GM19395 (cell line): ENCODE results near the gene MYO18B.

Experiments
- ATAC-seq: cut with Tn5 transposase; IDR thresholded peaks from one replicate; pipeline ENCODE4 v1.9.1; 2021; ENCODE audit warnings: mild to moderate bottlenecking, moderate library complexity; ENCODE audit not compliant: unreplicated experiment

MYO18B gene

DNA sequence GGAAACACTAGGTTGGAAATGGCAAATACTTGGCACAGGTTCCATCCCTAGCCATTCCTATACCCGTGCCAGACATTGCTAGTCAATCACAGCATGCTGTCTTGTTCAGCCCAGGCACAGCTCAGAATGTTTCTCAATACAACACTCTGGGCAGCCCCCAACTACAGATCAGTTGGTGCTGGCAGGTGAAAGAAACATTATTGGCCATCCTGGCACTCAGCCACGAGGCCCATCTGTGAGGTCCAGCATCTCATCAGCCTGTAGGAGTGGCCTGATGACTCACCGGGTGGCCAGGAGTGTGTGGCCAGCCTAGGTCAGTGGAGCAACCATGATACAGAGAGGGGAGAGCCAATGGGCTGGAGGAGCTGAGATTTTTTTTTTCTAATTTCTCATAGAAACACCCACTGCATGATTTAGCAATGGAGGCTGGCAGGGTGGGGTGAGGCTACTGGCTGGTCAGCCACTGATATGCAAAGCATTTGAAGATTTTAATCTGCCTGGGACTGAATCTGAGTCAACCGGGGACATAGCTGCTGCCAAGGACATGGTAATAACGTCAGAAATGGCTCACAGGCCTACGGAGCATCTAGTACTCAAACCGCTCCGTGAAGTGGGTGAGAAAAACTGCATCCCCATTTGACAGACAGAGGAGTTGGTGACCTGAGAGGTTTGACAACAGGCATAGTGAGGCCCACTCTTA, 5.4 kb downstream of the MYO18B start:
- no peak for ATAC-seq

DNA sequence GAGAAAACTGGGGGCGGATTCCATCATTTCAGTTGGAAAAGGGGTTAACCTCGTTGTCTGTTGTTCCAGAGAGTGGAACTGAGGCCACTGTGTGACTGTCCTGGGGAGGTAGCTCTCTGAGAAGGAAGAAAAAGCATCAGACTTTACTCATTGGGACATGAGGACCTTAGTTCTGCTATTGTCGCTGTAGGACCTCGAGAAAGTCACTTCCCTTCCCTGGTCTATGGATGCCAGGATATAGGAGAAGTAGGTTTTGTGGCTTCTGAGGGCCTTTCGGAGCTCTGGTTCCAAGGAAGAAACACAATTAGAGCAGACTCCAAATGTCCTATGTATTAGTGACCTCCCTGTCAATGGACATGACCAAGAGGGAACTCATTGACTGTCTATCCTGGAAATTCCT, 6.2 kb downstream of the MYO18B start:
- no peak for ATAC-seq

DNA sequence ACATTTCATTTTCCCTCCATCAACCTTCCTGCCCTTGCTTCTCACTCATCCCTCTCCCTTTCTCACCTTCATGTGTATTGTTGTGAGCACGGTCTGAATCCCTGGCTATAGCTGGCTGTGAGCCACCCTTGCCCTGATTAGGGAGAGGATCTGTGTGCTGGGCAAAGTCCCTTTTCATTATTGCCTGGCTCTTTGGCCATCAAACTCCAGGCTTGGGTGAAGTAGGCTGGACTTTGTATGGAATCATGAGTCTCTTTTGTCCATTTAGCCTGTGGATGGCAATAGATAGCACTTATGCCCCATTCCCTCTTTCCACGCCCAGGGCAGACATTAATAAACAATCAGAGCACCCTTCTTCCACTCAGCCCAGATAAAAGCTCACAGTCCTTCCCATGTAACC, 6.7 kb downstream of the MYO18B start:
- no peak for ATAC-seq

DNA sequence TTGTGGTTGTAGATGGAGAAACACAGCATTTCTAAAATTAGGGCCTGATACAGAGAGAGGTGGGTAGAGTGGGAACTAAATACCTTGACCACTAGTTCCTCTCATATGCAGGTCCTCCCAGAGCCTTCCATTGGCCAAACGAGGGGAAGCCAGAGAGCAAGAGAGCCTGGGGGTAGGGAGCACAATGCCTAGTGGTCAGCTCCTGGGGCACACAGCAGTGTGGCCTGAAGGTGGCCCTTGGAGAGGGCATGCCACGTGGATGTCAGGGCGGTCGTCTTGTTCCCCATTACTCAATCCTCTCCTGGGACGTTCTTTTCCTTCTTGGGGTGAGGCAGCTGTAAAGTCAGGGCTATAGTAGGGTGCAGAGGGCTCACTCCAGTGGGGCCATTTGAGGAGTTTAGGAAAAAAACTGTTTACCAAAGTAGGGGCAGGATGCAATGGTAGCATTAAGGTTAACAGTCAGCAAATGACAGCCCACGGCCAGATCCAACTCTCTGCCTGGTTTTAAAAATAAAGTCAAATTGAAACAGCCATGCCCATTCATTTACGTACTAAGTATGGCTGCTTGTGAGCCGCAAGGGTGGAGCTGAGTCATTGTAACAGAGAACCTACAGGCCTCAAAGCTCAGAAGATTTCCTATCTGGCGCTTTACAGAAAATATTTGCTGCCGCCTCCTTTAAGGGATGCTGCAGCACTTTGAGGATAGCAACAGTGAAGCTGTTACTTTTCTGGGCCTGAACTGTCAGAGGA, 7.6 kb downstream of the MYO18B start:
- ATAC-seq: peak; percentile 56

DNA sequence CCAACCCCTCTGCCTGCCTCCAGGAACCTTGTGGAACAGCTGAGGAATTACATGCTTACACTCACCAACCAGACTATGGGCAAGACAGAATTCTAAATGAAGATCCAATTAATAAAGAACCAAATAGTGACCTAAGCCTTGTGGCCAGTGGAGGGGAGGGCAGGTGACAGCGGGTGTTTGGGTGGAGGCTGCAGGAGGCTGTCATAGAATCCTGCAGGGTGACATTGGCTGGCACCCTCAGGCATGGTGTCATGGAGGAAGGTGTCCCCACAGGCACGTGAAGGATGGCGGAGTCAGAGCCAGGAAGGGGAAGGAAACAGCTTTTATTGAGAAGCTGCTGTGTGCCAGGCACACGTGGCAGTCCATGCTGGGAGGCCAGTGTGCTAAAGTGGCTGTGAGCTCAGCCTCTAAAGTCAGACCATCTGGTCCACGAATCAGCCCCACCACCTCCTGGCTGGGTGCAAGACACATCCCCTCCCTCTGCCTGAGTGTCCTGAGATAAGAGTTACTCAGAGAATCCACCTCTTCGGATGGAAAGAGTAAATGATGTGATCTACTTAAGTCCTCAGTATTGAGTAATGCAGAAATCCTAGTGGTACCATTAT, 8.7 kb downstream of the MYO18B start:
- no peak for ATAC-seq

DNA sequence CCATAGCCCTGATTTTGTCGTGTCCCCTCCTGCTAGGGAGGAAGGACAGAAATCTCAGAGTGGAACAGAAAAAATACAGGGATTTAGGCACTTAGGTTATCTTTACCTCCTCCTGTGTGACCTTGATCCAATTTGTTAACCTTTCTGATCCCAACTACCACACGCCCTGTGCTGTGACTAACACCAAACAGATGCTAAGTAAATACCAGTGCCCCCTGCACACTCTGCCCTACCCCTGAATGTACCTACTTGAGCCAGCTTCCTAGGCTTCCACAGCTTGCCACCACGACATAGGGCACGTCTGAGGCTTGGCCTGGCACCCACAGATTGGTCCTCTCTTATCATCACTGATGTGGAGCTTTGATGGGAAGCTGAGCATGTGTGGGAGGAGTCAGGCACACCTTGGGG, 9.2 kb downstream of the MYO18B start:
- no peak for ATAC-seq

DNA sequence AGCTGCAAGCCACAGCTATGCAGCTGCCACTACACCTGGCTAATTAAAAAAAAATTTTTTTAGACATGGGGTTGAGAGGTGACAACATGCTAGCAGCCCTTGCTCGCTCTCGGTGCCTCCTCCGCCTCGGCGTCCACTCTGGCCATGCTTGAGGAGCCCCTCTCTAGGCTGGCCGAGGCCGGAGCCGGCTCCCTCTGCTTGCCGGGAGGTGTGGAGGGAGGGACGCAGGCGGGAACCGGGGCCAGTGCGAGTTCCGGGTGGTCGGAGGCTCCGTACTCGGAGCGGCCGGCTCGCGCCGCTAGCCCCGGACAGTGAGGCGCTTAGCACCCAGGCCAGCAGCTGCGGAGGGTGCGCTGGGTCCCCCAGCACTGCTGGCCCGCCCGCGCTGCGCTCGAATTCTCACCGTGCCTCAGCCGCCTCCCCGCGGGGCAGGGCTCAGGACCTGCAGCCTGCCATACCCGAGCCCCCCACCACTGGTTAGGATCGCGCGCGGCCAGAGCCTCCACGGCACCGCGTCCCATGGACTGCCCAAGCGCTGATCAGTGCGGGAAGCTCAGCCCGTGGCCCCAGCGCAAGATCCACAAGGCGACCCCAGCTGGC, 10.7 kb downstream of the MYO18B start:
- ATAC-seq: no peak

DNA sequence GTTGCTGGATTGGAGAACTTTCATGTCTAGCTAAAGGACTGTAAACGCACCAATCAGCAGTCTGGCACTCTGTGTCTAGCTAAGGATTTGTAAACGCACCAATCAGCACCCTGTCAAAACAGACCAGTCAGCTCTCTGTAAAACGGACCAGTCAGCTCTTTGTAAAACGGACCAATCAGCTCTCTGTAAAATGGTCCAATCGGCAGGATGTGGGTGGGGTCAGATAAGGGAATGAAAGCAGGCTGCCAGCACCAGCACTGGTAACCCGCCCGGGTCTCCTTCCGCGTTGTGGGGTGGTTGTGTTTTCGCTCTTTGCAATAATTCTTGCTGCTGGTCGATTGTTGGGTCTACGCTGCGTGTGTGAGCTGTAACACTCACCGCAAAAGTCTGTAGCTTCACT, 11.3 kb downstream of the MYO18B start:
- no peak for ATAC-seq

DNA sequence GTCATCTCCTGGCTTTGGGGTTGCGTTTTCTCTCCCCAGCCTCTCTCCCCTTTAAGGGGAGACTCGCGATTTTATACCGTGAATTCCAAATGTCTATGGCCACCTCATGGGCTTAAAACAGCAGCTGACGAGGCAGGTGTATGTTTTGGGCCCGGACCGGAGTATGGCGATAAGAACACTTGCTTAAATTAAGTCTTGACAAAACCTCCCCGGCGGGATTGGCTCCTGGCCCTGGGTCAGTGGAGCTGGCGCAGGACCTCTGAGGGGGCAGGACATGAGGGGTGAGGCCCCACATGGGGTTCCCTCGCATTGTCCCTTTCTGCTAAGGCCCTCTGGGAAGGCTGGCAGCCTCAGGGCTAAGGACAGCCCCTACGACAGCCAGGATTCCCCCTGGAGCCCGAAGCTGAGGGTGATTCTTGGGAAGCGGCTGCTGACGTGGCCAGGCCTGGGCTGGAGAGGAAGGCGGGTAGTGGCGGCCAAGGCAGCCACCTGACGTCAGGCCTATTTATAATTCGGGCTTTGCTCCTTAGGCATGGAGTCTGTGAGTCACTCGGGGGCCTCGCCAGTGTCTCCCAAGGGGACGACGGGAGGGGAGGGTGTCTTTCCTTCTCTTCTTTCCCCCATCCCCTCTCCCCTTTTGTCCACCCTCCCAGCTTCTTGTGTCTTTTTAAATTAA, 12.7 kb downstream of the MYO18B start:
- no peak for ATAC-seq

DNA sequence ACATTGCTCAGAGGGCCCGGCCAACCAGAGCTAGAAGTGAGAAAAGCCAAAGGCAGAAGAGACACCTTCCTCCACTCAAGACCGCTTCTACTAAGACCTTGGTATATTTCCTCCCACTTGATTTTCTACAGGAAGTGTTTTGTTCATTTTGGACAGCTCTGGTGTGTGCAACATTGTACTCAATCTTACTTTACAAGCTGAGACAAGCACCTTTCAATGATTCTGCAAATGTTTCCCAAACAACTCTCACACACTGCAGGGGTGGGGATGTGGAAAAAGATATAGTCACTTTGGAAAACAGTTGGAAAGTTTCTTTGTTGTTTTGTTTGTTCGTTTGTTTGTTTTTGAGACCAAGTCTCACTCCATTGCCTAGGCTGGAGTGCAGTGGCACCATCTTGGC, 15.7 kb downstream of the MYO18B start:
- ATAC-seq: no peak

DNA sequence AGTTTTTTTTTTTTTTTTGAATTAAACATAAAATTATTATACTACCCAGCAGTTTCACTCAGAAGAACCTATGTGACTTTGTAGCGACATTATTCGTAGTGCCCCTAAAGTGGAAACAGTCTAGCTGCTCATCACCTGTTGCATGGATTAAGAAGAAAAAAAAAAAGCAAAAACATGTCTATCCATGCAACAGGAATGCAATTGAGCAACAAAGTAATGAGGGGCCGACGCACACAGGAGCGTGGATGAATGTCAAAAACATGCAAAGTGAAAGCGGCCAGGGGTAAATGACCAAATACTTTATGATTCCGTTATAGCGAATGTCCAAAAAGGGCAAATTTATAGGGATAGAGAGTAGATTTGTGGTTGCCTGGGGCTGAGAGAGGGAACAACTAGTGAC, 16.3 kb downstream of the MYO18B start:
- ATAC-seq: no peak

DNA sequence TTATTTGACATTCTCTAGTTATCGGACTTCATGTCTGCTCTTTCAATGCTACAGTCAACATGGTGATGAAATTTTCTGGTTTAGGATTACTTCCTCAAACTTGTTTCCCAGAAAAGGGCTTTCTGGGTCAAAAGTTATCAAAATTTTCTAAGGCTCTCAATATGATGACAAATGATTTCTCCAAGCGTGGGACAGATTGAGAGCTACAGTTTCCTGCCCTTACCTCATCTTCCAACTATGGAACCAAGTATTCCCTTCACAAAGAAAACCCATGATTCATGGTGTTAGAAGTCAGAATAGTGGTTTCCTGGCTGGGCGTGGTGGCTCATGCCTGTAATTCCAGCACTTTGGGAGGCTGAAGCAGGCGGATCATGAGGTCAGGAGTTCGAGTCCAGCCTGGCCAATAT, 17.8 kb downstream of the MYO18B start:
- no peak for ATAC-seq

DNA sequence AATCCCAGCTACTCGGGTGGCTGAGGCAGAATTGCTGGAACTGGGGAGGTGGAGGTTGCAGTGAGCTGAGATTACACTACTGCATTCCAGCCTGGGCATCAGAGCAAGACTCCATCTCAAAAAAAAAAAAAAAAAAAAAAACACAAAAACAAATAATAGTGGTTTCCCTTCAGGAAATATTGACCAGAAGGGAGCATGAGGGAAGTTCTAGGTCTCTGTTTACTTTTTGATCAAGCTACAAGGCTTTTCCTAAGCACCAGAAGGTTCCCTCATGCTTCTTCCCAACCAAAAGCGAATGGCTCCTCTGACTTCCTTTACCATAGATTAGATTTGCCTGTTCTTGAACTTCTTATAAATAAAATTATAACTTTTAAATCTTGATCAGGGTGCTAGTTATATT, 18.3 kb downstream of the MYO18B start:
- no peak for ATAC-seq

DNA sequence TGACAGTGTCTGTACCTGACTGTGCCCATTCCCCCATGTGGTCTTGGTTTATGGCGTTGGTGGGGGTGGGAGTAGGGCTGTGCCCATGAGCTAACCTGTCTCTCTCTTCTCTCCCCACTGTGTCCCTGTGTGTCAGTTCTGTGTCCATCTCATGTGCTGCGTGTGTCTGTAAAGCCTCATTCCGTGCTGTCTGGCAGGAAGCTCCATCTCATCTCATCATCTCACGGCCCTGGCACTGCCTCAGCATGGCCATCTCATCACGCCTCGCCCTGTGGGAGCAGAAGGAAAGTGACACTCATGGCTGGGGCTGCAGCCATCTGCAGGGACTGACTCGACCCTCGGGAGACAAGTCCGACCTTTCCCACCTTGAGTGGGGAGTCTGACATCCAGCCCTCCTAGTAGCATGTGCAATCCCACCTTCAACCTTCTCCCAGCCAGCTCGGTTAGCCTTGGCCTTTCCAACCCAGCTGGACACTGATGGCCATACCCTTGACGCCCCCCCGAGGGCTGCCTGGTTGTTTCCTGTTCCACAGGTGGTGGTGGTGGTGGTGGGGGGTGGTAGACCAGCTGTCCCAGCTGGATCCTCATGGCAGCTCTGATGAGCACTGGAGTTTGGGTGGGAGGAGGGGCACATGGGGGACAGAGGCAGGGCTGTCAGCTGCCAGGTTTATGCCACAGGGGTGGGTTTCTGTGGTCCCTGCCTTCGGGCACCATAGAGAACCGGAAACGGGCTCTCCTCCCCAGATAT, 19.0 kb downstream of the MYO18B start:
- ATAC-seq: no peak

DNA sequence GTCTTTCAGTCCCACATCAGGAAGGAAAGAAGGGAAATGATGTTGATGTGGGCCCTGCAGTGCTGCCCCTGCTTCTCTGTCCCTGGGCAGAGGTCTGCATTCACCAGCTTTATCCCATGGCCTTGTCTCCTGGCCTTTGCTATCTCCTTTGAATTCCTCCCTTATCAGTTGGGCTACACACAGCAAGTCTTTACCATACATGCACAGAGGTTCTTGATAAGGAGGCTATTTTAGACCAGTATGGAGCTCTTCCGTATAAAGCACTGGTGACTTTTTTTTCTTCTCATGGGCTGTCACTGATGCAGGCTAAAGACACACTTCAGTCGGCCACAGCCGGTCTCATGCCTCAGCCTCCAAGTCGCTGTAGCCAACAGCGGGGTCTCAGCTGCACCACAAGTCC, 20.2 kb downstream of the MYO18B start:
- ATAC-seq: no peak

DNA sequence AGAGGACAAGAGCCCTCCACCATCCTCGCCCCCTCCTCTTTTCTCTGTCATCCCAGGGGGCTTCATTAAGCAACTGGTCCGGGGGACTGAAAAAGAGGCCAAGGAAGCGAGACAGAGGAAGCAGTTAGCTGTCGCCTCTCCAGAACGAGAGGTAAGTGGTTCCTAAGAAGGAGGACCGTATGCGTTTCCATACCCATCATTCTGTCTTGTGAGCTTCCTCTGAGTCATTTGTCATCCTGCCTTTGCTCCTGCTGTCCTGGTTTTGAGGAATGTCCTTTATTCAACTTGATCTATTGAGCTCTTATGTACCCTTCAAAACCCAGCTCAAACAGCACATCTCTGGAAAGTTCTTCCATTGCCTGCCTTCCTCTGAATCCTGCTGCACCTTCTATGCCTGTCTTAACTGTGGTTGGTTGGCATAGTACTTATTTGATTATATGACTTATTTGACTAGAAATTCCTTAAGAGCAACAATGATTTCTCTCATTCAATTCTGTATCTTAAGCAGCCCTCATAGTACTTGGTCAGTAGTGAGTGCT, 21.3 kb downstream of the MYO18B start:
- ATAC-seq: no peak

DNA sequence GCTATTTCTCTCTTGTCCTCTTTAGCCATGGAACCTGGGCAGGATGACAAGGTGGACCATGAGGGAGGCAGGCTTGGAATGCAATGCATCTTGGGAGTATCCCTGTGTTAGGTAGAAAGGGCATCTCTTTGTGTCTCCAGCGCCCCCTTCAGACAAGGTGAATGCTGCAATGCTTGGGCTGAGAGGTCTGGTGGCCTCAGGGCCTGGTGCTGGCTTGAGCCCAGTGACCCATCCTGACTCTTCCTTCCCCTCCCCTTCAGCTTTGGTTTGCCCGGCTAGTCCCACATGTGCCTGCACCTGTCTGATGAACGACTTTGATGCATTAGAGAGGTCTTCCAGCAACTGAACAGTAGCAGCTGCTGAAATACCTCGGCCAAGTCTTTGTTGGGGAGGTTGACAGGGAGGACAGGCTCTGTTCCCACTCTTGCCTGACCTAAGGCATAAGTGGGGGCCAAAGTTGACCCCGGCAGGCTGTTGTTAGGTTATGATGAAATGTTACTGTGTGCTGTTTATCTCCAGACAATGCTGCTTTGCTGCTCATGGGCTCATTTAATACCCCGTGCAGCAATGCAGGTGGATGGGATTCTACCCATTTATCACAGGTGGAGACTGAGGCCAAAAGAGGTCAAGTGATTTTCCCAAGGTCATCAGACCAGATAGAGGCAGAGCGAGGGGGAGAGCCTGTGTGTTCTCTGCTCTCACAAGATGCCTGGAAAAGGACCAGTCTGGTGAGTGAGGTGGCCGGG, 22.5 kb downstream of the MYO18B start:
- no peak for ATAC-seq

DNA sequence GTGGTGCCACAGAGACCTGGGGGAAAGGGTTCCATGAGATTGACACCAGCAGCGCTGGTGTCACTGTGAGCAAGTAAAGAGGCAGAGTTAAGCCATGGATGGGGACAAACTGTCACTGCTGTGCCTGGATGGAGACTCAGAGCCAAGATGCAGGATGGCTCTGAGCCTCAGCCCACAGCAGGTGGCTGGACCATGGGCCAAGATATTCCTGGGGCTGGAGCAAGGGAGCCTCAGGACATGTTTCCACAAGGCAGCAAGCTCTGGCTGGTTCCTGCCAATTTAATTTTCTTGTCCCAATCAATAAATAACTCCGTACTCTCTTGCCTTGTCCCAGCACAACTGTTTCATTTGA, 23.0 kb downstream of the MYO18B start:
- ATAC-seq: no peak

DNA sequence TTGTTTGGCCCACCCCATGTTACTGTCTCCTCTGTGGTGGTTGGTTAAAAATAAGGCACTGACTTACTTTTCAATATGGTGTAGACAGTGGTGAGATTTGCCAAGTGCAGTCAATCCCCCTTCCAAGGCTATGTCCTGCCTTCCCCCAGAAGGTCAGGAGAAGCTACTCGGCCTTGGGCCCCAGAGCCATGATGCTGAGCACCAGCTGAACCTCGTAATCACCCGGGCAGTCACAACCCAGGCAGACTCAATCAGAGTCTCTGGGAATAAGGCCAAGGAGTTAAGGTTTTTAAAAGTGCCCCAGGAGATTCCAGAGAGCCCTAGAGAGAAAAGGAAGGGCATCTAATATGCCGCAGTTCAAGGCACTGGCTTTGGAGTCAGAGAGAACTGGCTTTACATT, 23.8 kb downstream of the MYO18B start:
- ATAC-seq: no peak

DNA sequence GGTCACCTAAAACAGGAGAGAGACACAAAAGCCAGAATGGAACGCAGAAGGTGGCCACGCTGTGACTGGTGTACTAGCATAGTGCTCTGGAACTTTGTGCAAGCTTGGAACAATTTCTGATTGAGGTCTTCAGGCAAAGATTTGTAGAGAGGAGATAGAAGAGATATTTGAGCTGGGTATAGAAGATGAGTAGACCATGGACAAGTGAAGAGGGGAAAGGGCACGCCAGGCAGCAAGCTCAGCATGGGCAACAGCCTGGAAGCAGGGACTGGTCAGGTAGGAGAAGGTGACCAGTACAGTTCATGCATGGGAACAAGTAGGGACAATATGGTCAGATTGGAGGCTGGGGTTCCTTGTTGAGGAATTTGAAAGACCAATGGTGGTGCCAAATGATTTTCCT, 24.4 kb downstream of the MYO18B start:
- ATAC-seq: no peak
